Body of pancreas (tissue), 4 donors: ENCODE results near the gene CETP. TPM values are rescaled to one million over a fixed set of nuclear protein-coding genes. Genes with fewer than 3 reads are reported as not detected.
"Not testable (repeated sequence)": the region's sequence is repeated elsewhere in the genome, so short reads cannot be mapped to it uniquely, and the experiment has no call there.

Experiments used
- ATAC-seq: fragments of 150-250 bp; one replicate; pipeline ENCODE4 v1.9.1; 2016
- DNase-seq, 4 donors: peaks; one replicate each; pipeline ENCODE4 v3.0.0-alpha.2; 2019
- H3K27ac ChIP-seq, 4 donors: fragments of 200-600 bp; sonication (generic); 1 replicate in 3 of 4; 2 replicates in 1 of 4; pipeline versions ENCODE4 v1.5.1 to v1.6.1; 2016 to 2019; ENCODE audit warnings: mild to moderate bottlenecking in 1 of 4, mixed read lengths in 1 of 4, moderate library complexity in 1 of 4
- H3K27me3 ChIP-seq, 2 donors: fragments of 200-600 bp; sonication (generic); one replicate each; pipeline ENCODE4 v1.6.0; 2016; ENCODE audit warnings: mild to moderate bottlenecking in 1 of 2
- H3K36me3 ChIP-seq, 2 donors: fragments of 200-600 bp; sonication (generic); replicated peaks in 1 of 2; 2 replicates each; pipeline ENCODE4 v1.5.1; 2016; ENCODE audit warnings: low read depth in 2 of 2; ENCODE audit not compliant: insufficient read depth in 1 of 2
- H3K4me1 ChIP-seq: fragments of 200-600 bp; sonication (generic); one replicate; pipeline ENCODE4 v1.6.0; 2016
- H3K4me3 ChIP-seq, 2 donors: fragments of 200-600 bp; sonication (generic); 1 replicate in 1 of 2; 2 replicates in 1 of 2; pipeline ENCODE4 v1.5.1; 2016 to 2019
- H3K9me3 ChIP-seq, 3 donors: fragments of 200-600 bp; sonication (generic); 1 replicate in 2 of 3; 2 replicates in 1 of 3; pipeline ENCODE4 v1.5.1; 2016
- CTCF ChIP-seq, 7 experiments: fragments of 450-650 bp in 4 of 7; fragments of 200-600 bp in 3 of 7; sonication (generic) in 3 of 7; IDR thresholded peaks; one replicate each; pipeline ENCODE4 v1.5.1; 2016 to 2019; ENCODE audit warnings: antibody characterized with exemption in 7 of 7
- POLR2A ChIP-seq, 3 donors: fragments of 450-650 bp; IDR thresholded peaks; one replicate each; pipeline ENCODE4 v1.6.1; 2016; ENCODE audit warnings: antibody characterized with exemption in 3 of 3, mild to moderate bottlenecking in 2 of 3
- WGBS, 2 donors: methylation state at CpG; one replicate each; pipeline ENCODE4 v1.1.5; 2017; 5-methylcytosine and 5-hydroxymethylcytosine counted together
- intact Hi-C: fragments of 100-400 bp; cut with DNase I; formaldehyde crosslinking; loops from one replicate; pipeline ENCODE4 v1.15.1; 2023
- total RNA-seq, 2 donors: library from RNA; depleted of rRNA; stranded (reverse); fragments of >200 nt; gene quantifications; one replicate each; pipeline ENCODE4 v1.1.0, GENCODE V29; 2016

Gene CETP
- total RNA-seq, 2 donors from 2014 or later, result 0.66 TPM; not detected in 1

- no peak overlapping the region for H3K4me3 ChIP-seq
- peaks cover 34% of the 10 kb centered on the region for H3K4me1 ChIP-seq
- no peaks in the 10 kb centered on the region for H3K9me3 ChIP-seq
- no peaks in the 10 kb centered on the region for H3K27me3 ChIP-seq
- intact Hi-C loops, result no loop called here
- peaks cover 0 to 2% of the 10 kb centered on the region in 2 donors for H3K36me3 ChIP-seq
- ATAC-seq, result peak; percentile 0
- H3K27ac ChIP-seq, result peak overlapping the region; percentile 97 to 99 (median 98)
- TF ChIP-seq CTCF (IDR thresholded peaks at IDR 0.05) (no peak), POLR2A (IDR thresholded peaks at IDR 0.05) (no peak)
- DNase-seq, result peak in 1 of 4 donors; percentile 55
- WGBS, 2 donors, result 3 to 15% methylated on average over 16 to 24 of the region's 25 CpGs
These were observed 30.4 kb upstream of the CETP start for GRCh38 chr16:56931271-56931891.

- intact Hi-C loops, result no loop called here
- Histone ChIP-seq H3K4me1 (peaks cover 38% of the 10 kb centered on the region), H3K36me3 (peaks cover 0 to 4% of the 10 kb centered on the region in 2 donors), H3K27ac (peak within 1 kb of the TSS; percentile 97 to 99 (median 98)), H3K27me3 (no peaks in the 10 kb centered on the region), H3K9me3 (no peaks in the 10 kb centered on the region), H3K4me3 (peak within 1 kb of the TSS; percentile 76 to 95)
- TF ChIP-seq CTCF (IDR thresholded peaks at IDR 0.05) (peak in 2 of 7 experiments; percentile 15 to 18), POLR2A (IDR thresholded peaks at IDR 0.05) (peak; percentile 96 to 99 (median 99))
- 0 to 1% methylated on average over 24 to 51 of the region's 83 CpGs for WGBS, 2 donors
- ATAC-seq (peak; percentile 92), DNase-seq (peak; percentile 99)
These were observed 29.6 kb upstream of the CETP start, which contains the start of gene HERPUD1 for GRCh38 chr16:56931892-56932720. TSS of gene HERPUD1 (plus strand) at chr16:56932142. CDS start at chr16:56932245, 103 bp downstream.

- Histone ChIP-seq H3K36me3 (peaks cover 5% of the 10 kb centered on the region in 2 donors), H3K4me3 (peak overlapping the region; percentile 76 to 95), H3K9me3 (no peaks in the 10 kb centered on the region), H3K4me1 (peaks cover 46% of the 10 kb centered on the region), H3K27ac (peak overlapping the region; percentile 97 to 99 (median 98)), H3K27me3 (no peaks in the 10 kb centered on the region)
- TF ChIP-seq CTCF (IDR thresholded peaks at IDR 0.05) (no peak), POLR2A (IDR thresholded peaks at IDR 0.05) (peak; percentile 76 to 89 (median 89))
- WGBS, 2 donors, result 1% methylated on average over 8 to 25 of the region's 25 CpGs
- intact Hi-C loops, result no loop called here
- peak; percentile 78 to 92 (median 86) for DNase-seq
- peak; percentile 55 for ATAC-seq
These were observed 28.8 kb upstream of the CETP start for GRCh38 chr16:56932721-56933619.

- 8 to 9% methylated on average over 8 of the region's 8 CpGs for WGBS, 2 donors
- intact Hi-C loops, result no loop called here
- H3K27ac ChIP-seq, result peak overlapping the region; percentile 97 to 99 (median 98)
- peaks cover 11 to 15% of the 10 kb centered on the region in 2 donors for H3K36me3 ChIP-seq
- DNase-seq, result peak in 1 of 4 donors; percentile 4
- ATAC-seq, result no peak
- H3K4me1 ChIP-seq, result peaks cover 56% of the 10 kb centered on the region
- TF ChIP-seq POLR2A (IDR thresholded peaks at IDR 0.05) (no peak), CTCF (IDR thresholded peaks at IDR 0.05) (no peak)
- no peaks in the 10 kb centered on the region for H3K9me3 ChIP-seq
- H3K27me3 ChIP-seq, result no peaks in the 10 kb centered on the region
- peak overlapping the region; percentile 76 to 95 for H3K4me3 ChIP-seq
These were observed 27.7 kb upstream of the CETP start for GRCh38 chr16:56933828-56934598.

GRCh38 chr16:56934599-56935145 lies 27.1 kb upstream of the CETP start:
- not testable (repeated sequence) for ATAC-seq
- peaks cover 17% of the 10 kb centered on the region in 2 donors for H3K36me3 ChIP-seq
- WGBS, 2 donors, result 25 to 27% methylated on average over 7 to 8 of the region's 8 CpGs

More at GRCh38 chr16:56934599-56935145, 27.1 kb upstream of the CETP start:
- peak overlapping the region; percentile 76 to 95 for H3K4me3 ChIP-seq
- H3K4me1 ChIP-seq, result peaks cover 63% of the 10 kb centered on the region
- DNase-seq, intact Hi-C loops, H3K9me3 ChIP-seq, H3K27me3 ChIP-seq: not testable (repeated sequence)
- H3K27ac ChIP-seq, result peak overlapping the region; percentile 27 to 99 (median 98)
